ENCODE measurements around the gene CLMN.

Gene CLMN

DNA sequence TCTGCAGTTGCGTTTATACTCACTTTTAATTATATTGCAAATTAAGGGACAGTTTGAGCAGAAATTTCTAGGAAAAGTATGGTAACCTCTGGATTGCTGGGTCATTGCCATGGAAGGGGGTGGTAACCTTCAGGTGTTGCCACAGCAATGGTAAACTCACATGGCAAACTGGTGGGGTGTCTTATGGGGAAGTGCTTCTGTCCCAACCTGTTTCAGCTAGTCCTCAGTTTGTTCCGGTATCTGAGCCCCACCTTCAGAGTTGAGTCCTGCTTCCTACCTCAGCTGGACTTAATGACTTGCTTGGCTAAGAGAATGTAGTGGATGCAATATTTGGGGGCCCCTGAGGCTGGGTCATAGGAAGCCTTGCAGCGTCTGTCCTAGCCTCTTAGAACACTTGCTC lies 7.3 kb upstream of the CLMN start:
- Histone ChIP-seq H3K4me3 (ENCODE audit: low read length) (no peak overlapping the region), H3K36me3 (ENCODE audit: control insufficient read depth, insufficient read depth, low read length) (no peaks in the 10 kb centered on the region), H3K9ac (ENCODE audit: low read length) (no peak overlapping the region), H3K27me3 (ENCODE audit: control insufficient read depth, insufficient read depth, low read length) (no peaks in the 10 kb centered on the region), H3K27ac (ENCODE audit: low read depth, low read length) (no peak overlapping the region), H3K4me1 (ENCODE audit: control insufficient read depth, insufficient read depth, low read length) (no peaks in the 10 kb centered on the region)

DNA sequence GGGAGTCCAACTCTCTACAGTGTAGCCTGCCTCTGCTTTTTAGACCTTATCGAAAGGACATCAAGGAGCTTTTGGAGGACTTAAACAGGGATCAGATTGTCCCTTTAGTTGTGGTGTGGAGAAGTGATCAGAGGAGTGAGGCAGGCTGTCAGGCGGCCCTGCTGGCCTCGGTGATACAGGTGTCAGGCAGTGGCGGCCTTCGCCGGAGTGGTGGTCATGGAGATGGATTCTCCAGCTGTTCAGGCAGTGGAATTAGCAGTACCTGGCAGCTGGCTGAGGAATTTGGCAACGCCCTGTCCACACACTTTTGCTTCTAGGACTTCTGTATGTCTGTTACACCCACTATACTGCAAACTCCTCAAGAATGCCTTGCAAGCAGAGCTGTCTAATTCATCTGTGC lies 4.2 kb upstream of the CLMN start:
- H3K4me1 ChIP-seq (ENCODE audit: control insufficient read depth, insufficient read depth, low read length), result no peaks in the 10 kb centered on the region
- no peaks in the 10 kb centered on the region for H3K27me3 ChIP-seq (ENCODE audit: control insufficient read depth, insufficient read depth, low read length)
- no peak overlapping the region for H3K4me3 ChIP-seq (ENCODE audit: low read length)
- H3K36me3 ChIP-seq (ENCODE audit: control insufficient read depth, insufficient read depth, low read length), result no peaks in the 10 kb centered on the region
- no peak overlapping the region for H3K27ac ChIP-seq (ENCODE audit: low read depth, low read length)
- H3K9ac ChIP-seq (ENCODE audit: low read length), result no peak overlapping the region

DNA sequence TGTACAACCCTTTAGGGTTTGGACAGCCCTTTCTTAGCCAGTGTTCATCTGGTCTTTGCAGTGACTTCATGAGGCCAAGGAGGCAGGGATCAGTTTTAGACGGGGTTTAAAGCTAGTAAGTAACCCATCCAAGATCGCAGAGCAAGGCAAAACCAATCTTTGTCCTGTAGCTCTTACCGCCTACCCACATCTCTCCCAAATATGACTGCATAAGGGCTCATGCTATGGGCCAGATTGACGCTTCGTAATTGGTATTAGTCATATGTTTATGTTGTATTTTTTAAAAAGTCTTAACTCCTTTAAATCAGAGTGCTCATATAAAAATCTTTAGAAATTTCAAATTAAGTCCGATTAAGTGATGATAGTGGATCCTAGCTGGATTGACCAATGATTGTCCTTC lies 3.7 kb upstream of the CLMN start:
- no peaks in the 10 kb centered on the region for H3K27me3 ChIP-seq (ENCODE audit: control insufficient read depth, insufficient read depth, low read length)
- H3K36me3 ChIP-seq (ENCODE audit: control insufficient read depth, insufficient read depth, low read length), result no peaks in the 10 kb centered on the region
- no peak overlapping the region for H3K9ac ChIP-seq (ENCODE audit: low read length)
- no peaks in the 10 kb centered on the region for H3K4me1 ChIP-seq (ENCODE audit: control insufficient read depth, insufficient read depth, low read length)
- no peak overlapping the region for H3K27ac ChIP-seq (ENCODE audit: low read depth, low read length)
- H3K4me3 ChIP-seq (ENCODE audit: low read length), result no peak overlapping the region

DNA sequence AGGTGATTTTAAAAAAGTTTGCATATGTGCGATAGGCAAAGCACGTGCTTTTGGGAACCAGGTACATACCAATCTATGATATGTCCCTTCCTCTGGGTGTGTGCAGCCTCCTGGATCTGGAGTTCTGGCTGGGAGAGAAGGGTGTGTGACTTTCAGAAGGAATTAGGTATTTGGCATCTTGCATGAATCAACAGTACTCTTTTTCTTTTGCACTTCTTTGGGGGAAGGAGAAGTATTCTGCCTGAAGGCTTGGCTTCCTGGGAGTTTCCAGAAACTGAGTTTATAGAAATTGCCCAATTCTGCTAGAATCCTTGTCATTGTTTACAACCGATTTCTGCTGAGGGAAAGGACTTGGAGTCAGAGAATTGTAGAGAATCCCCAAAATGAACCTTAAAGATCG lies 2.9 kb upstream of the CLMN start:
- Histone ChIP-seq H3K27me3 (ENCODE audit: control insufficient read depth, insufficient read depth, low read length) (no peaks in the 10 kb centered on the region), H3K4me1 (ENCODE audit: control insufficient read depth, insufficient read depth, low read length) (no peaks in the 10 kb centered on the region), H3K36me3 (ENCODE audit: control insufficient read depth, insufficient read depth, low read length) (no peaks in the 10 kb centered on the region), H3K27ac (ENCODE audit: low read depth, low read length) (no peak overlapping the region), H3K9ac (ENCODE audit: low read length) (no peak overlapping the region), H3K4me3 (ENCODE audit: low read length) (no peak overlapping the region)

DNA sequence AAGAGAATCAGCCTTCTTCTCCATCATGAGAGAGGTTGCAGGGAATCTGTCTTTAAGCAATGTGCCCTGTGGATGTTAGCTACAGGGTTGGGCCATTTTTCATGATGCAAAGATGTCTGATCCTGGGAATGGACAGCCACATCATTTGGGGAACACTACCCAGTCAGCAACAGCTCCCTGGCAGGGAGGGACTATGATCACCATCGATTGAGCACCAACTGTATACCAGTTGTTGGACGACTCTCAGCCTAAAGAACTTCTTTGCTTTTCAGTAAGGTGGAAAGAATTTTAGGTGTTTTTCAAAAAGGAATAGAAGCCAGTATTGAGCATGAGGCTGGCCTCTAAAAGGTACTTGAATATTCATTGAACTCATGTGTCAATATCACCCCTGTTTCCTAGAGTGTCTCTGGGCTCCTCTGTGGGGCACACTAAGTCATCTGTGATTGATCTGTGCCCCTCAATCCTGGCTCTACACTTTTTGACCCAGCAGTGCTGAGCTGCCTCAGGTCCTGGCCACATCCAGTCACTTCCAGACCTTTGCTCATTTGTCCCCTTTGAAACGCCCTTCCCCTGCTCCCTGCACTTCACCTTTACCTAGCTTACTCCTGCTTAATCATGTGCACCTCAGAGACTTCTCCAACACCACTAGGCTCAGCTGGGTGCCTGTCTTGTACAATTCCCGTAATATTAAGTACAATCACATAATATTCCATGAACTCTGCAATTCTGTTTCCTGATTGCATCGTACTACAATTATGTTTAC lies 2.2 kb upstream of the CLMN start:
- H3K27me3 ChIP-seq (ENCODE audit: control insufficient read depth, insufficient read depth, low read length), result no peaks in the 10 kb centered on the region
- no peaks in the 10 kb centered on the region for H3K36me3 ChIP-seq (ENCODE audit: control insufficient read depth, insufficient read depth, low read length)
- H3K27ac ChIP-seq (ENCODE audit: low read depth, low read length), result no peak overlapping the region
- no peaks in the 10 kb centered on the region for H3K4me1 ChIP-seq (ENCODE audit: control insufficient read depth, insufficient read depth, low read length)
- no peak overlapping the region for H3K4me3 ChIP-seq (ENCODE audit: low read length)
- no peak overlapping the region for H3K9ac ChIP-seq (ENCODE audit: low read length)

DNA sequence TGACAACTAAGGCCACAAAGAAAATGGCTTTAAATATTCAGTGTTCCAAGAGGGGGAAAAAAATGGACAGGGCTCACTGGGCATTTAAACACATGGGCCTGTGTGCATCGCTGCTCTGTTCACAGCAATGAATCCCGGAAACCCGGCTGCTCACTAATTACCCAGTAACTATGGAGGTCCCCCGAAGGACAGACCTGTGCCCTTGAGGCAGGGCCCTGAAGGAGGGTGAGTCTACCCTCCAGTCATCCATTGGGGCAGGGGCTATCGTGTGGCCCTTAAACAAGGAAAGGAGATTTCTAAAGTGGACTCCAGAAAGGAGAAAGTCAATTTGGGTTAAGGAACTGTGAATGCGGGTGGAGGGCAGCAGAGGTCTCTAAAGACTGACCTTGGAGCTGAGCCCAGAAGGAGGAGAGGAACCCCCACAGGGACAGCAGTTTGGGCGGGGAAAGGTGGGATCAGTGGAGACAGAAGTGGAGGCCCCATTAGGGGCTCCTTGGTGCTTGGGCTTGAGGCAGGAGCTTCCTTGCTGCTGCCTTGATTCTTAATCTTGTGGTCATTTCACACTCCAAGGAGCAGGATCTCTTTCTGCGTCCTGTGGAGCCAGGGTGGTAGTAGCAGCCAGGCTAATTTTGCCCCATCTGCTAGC lies 1.4 kb upstream of the CLMN start:
- H3K36me3 ChIP-seq (ENCODE audit: control insufficient read depth, insufficient read depth, low read length), result no peaks in the 10 kb centered on the region
- H3K27me3 ChIP-seq (ENCODE audit: control insufficient read depth, insufficient read depth, low read length), result no peaks in the 10 kb centered on the region
- no peak overlapping the region for H3K4me3 ChIP-seq (ENCODE audit: low read length)
- H3K9ac ChIP-seq (ENCODE audit: low read length), result no peak overlapping the region
- no peak overlapping the region for H3K27ac ChIP-seq (ENCODE audit: low read depth, low read length)
- H3K4me1 ChIP-seq (ENCODE audit: control insufficient read depth, insufficient read depth, low read length), result no peaks in the 10 kb centered on the region

GRCh38 chr14:95320078-95320895 lies 579 bp upstream of the CLMN start:
- Histone ChIP-seq H3K27me3 (ENCODE audit: control insufficient read depth, insufficient read depth, low read length) (no peaks in the 10 kb centered on the region), H3K9ac (ENCODE audit: low read length) (no peak overlapping the region), H3K27ac (ENCODE audit: low read depth, low read length) (no peak overlapping the region), H3K4me1 (ENCODE audit: control insufficient read depth, insufficient read depth, low read length) (no peaks in the 10 kb centered on the region), H3K36me3 (ENCODE audit: control insufficient read depth, insufficient read depth, low read length) (no peaks in the 10 kb centered on the region), H3K4me3 (ENCODE audit: low read length) (peak overlapping the region; percentile 38)

DNA sequence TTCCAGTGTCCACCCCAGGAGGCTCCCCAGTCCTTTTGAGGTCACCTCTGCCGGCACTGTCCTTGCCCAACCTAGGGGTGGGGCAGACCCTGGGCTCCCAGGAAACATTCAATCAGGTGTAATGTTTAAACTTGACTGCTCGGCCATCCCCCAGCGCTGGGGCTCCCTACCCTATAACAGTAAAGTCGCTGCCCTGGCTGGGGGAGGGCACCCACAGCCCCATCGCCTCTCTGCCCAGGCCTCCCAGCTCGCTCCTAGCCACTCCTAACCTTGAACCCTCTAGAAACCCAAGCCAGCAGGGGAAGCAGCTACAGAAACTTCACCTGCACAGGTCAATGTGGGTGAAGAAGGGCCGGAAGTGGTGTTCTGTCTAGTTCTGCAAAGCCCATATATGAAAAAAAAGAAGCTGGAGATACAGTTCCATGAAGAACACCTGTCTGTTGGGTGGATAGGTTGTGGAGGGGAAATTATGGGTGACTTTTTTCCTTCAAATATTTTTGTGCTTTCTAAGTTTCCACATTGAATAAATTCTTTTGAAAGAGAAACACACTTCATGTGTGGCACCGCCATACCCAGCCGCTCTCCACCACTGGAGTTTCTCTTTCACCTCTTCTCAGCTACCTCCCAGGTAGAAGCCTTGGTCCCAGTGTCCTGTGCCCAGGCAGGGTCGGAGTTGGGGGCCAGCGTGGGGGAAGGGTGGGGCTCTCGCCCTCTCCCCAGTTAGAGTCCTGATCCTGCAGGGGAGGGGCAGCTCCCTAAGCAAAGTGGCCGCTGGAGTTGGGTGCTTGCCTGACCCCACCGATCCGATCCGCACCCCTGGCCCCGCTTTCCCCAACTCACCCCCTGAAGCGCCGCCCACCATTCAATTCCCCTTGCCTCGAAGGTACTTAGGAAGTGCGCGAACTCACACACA lies 1.1 kb downstream of the CLMN start:
- Histone ChIP-seq H3K9ac (ENCODE audit: low read length) (peak overlapping the region; percentile 28), H3K36me3 (ENCODE audit: control insufficient read depth, insufficient read depth, low read length) (no peaks in the 10 kb centered on the region), H3K4me3 (ENCODE audit: low read length) (peak overlapping the region; percentile 77), H3K27me3 (ENCODE audit: control insufficient read depth, insufficient read depth, low read length) (no peaks in the 10 kb centered on the region), H3K4me1 (ENCODE audit: control insufficient read depth, insufficient read depth, low read length) (no peaks in the 10 kb centered on the region), H3K27ac (ENCODE audit: low read depth, low read length) (no peak overlapping the region)

DNA sequence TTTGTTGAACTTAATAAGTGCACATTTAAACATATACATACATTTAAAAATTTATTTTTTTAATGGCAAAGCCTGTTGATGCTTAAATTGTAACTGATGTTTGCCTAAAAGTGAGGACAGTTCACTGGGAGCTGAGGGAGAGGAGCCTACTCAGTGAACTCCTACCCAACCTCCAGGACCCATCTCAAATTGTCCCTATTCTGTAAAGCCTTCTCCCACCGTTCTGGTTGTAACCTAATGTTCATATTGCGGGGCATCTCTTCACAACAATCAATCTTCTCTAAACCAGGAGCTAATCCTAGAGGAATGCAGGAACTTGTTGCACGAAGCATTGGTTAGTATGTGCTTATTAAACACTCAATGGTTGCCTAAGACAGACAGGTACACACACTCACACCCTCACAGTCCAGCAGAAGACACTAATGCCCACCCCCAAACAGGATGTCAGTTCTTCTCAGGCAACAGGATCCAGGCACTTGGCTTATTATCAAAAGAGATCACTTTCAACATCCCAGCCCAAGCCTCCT lies 1.8 kb downstream of the CLMN start:
- peak overlapping the region; percentile 77 for H3K4me3 ChIP-seq (ENCODE audit: low read length)
- H3K4me1 ChIP-seq (ENCODE audit: control insufficient read depth, insufficient read depth, low read length), result no peaks in the 10 kb centered on the region
- H3K9ac ChIP-seq (ENCODE audit: low read length), result no peak overlapping the region
- no peaks in the 10 kb centered on the region for H3K27me3 ChIP-seq (ENCODE audit: control insufficient read depth, insufficient read depth, low read length)
- no peaks in the 10 kb centered on the region for H3K36me3 ChIP-seq (ENCODE audit: control insufficient read depth, insufficient read depth, low read length)
- H3K27ac ChIP-seq (ENCODE audit: low read depth, low read length), result no peak overlapping the region

DNA sequence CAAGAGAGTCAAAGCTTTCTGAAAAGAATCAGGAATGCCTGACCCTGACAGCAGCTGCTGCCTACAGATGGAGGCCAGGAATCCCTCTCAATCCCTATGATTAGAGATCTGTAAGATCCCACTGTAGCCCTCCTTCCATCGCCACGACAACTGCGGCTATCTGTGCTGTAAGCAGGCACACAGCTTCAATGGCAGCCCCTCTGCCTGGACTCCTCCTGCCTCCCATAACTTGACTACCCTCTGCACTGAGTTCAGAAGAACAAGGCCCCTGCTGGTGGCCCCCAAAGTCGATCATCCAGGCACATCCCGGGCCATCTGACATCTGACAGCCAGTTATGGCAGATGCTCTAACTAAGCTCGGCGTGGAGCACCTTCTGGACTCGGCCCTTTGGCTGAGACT lies 2.9 kb downstream of the CLMN start:
- Histone ChIP-seq H3K4me1 (ENCODE audit: control insufficient read depth, insufficient read depth, low read length) (no peaks in the 10 kb centered on the region), H3K27ac (ENCODE audit: low read depth, low read length) (no peak overlapping the region), H3K36me3 (ENCODE audit: control insufficient read depth, insufficient read depth, low read length) (no peaks in the 10 kb centered on the region), H3K27me3 (ENCODE audit: control insufficient read depth, insufficient read depth, low read length) (no peaks in the 10 kb centered on the region), H3K4me3 (ENCODE audit: low read length) (no peak overlapping the region), H3K9ac (ENCODE audit: low read length) (no peak overlapping the region)

DNA sequence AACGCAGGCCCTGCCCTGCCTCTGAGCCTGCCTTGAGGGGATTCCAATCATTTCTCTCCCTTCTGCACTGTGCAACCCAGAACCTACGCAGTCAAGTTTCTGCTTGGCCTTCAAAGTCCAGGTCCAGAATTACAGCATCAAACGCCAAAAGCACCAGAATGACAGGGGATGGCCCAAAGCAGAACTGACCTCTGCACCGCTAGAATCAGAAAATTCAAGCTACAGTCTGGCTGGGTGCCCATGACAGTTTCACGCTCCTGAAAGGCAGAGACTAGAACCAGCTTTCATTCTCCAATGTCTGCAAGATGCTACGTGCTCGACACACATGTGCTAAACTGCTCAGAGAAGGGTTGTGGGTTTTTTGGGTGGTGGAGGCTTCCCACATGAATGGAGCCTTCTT lies 4.1 kb downstream of the CLMN start:
- Histone ChIP-seq H3K4me1 (ENCODE audit: control insufficient read depth, insufficient read depth, low read length) (no peaks in the 10 kb centered on the region), H3K9ac (ENCODE audit: low read length) (no peak overlapping the region), H3K36me3 (ENCODE audit: control insufficient read depth, insufficient read depth, low read length) (no peaks in the 10 kb centered on the region), H3K27ac (ENCODE audit: low read depth, low read length) (no peak overlapping the region), H3K4me3 (ENCODE audit: low read length) (no peak overlapping the region), H3K27me3 (ENCODE audit: control insufficient read depth, insufficient read depth, low read length) (no peaks in the 10 kb centered on the region)

DNA sequence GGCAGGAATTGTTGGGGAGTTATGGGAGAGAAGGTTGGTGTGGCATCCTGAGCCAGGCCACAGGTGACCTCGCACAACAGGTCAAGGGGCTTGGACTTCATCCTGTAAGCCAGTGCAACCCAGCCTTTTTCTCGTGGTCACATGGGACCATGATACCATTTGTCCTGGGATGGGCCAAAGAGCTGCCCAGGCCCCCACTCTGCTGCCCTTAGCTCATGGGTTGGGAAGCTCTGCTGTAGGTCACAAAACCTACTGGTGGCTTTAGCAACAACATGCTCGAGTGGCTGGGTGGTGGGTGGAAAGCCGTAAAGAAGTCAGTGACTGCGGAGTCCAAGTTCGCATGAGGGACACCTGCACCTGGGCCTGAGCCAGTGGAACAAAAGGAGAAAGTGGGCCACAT lies 4.6 kb downstream of the CLMN start:
- no peak overlapping the region for H3K27ac ChIP-seq (ENCODE audit: low read depth, low read length)
- no peaks in the 10 kb centered on the region for H3K4me1 ChIP-seq (ENCODE audit: control insufficient read depth, insufficient read depth, low read length)
- H3K4me3 ChIP-seq (ENCODE audit: low read length), result no peak overlapping the region
- H3K36me3 ChIP-seq (ENCODE audit: control insufficient read depth, insufficient read depth, low read length), result no peaks in the 10 kb centered on the region
- H3K27me3 ChIP-seq (ENCODE audit: control insufficient read depth, insufficient read depth, low read length), result no peaks in the 10 kb centered on the region
- H3K9ac ChIP-seq (ENCODE audit: low read length), result no peak overlapping the region
